PC-3 (cell line): ENCODE measurements around the gene ING3.

Experiments used
- CTCF ChIP-seq: fragments of 300-600 bp; sonication (generic); conservative IDR thresholded peaks from 2 replicates; pipeline ENCODE4 v1.5.1; 2017; ENCODE audit warnings: antibody characterized with exemption, low read depth, mild to moderate bottlenecking, low read length
- EZH2 ChIP-seq: fragments of 300-600 bp; sonication (generic); IDR thresholded peaks from one replicate; pipeline ENCODE4 v1.6.1; 2017; ENCODE audit warnings: antibody characterized with exemption, mild to moderate bottlenecking, low read length; ENCODE audit not compliant: unreplicated experiment

GRCh38 chr7:120920034-120920433 is 30.5 kb upstream of the ING3 start:
- TF ChIP-seq CTCF (no peak), EZH2 (no peak)
